NCI-H187 (cell line): Measurements from ENCODE around the gene CHRNA4.
A peak's percentile ranks its signal among the peaks of the same experiment; 100 is the strongest.

Experiments
- DNase-seq, 2 experiments: peaks; one replicate each; lab custom pipeline; 2025; lab: John Stamatoyannopoulos, UW

CHRNA4 gene

DNA sequence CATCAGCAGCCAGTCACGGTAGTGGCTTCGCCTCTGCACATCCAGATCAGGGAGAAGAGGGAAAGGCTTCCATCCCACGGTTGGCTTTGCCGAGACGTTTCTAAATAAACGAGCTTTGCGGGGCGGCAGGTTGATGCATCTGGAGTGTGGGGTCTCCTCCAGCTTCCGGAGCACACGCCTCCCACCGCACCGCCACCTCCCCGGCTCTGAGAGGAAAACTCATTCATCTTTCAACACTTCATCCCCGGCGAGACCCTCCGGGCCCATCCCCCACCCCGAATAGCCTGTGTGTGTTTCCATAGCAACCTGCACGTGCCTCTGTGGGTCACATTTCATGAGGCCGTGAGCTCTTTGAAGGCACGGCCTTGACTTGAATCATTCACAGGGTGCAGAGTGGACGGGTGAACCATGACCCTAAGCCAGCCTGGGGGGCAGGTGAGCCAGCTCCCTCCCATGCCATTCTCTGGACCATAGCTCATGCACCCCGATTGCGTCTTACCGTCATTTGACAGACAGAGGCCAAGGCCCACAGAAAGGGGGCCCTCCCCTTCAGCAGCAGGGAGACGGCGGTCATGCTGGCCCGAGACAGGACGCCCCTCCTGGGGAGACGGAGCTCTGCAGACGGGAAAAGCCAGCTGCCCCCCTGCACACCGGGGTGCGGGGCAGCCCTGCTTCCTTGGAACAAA lies 16.2 kb upstream of the CHRNA4 start:
- DNase-seq: no peak

DNA sequence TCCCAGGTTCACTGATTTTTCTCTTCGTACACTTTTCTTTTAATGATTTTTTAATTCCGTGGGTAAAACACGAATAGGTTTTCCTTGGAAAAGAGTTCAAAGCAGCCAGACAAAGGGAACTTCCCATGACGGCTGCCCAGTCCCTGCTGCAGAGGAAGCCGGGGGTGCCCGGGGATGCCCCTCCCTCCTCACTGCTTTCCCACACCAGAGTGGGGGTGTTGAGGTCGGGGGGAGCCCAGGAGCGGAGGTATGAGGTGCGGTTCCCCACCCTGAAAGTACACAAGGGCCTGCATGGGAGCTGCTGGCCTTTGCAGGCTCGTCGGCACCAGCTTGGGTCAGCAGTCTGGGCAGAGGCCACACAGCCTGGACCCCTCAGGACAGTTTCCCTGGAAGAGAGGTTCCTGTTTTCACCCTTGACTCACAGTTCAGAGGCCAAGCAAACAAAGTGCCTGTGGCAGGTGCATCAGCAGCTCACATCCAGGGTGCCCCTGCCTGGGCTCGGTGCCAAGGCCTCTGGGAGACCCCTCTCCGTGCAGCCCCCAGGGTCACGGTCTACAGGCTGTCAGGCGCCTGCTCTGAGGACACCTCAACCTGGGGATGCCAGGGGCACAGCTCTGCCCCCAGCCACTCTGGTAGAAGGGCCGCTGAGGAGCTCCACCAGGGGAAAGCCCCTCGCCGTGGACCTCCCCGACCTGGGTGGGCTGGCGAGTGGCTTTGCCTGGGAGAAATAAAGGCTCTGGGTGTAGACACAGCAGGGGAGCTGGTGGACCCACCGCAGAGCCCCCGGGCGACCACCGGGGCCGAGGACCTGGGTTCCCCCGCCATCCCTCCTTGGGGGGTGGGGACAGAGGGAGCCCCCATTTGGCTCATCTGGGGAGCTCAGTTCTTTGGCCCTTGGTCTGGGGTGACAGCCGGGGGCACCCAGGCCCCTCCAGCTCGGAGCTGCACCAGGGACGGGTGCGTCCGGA lies 15.4 kb upstream of the CHRNA4 start:
- no peak for DNase-seq

DNA sequence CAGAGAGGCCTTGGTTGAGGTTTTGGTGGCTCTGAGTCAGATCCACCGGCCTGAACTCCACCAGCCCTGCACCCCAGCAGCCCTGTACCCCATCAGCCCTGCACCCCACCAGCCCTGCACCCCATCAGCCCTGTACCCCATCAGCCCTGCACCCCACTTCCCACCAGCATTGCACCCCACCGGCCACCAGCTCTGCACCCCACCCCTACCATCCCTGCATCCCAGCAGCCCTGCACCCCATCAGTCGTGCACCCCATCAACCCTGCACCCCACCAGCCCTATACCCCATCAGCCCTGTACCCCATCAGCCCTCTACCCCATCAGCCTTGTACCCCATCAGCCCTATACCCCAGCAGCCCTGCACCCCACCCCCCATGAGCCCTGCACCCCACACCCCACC lies 14.3 kb upstream of the CHRNA4 start:
- DNase-seq: no peak

DNA sequence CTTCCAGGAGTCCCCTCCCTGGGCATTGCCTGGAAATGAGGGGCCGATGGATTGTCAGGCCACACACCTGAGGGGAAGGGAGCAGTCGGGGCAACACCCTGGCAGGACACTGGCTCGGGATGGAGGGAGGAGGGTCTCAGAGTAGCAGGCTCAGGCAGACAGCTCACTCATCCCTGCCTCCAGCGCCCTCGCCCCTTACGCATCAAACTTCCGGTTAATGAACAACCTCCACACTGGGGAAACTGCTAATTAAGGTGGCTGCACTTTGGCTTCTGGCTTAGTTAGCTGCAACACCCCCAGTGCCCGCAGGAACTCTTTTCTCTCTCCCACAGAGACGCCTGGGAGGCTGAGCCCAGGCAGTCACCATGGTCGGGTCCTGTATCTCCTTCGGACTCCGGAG lies 13.4 kb upstream of the CHRNA4 start:
- no peak for DNase-seq

DNA sequence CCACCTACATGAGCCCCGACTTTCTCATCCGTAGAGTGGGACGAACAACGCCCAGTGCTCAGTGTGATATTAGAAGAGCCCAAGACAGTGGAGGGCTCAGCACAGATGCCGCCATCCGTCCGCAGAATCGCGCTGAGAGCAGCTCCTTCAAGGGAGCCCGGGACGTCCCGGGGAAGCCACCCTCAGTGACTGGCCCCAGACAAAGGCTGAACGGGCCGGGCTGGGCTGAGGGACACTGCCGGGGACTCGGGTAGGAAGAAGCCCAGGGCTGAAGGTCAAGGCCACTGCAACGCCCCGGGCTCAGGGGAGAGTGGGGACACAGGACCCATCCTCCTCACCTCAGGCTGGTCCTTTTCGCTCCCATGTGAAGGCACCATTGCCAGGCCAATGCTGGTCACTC lies 12.8 kb upstream of the CHRNA4 start:
- no peak for DNase-seq

DNA sequence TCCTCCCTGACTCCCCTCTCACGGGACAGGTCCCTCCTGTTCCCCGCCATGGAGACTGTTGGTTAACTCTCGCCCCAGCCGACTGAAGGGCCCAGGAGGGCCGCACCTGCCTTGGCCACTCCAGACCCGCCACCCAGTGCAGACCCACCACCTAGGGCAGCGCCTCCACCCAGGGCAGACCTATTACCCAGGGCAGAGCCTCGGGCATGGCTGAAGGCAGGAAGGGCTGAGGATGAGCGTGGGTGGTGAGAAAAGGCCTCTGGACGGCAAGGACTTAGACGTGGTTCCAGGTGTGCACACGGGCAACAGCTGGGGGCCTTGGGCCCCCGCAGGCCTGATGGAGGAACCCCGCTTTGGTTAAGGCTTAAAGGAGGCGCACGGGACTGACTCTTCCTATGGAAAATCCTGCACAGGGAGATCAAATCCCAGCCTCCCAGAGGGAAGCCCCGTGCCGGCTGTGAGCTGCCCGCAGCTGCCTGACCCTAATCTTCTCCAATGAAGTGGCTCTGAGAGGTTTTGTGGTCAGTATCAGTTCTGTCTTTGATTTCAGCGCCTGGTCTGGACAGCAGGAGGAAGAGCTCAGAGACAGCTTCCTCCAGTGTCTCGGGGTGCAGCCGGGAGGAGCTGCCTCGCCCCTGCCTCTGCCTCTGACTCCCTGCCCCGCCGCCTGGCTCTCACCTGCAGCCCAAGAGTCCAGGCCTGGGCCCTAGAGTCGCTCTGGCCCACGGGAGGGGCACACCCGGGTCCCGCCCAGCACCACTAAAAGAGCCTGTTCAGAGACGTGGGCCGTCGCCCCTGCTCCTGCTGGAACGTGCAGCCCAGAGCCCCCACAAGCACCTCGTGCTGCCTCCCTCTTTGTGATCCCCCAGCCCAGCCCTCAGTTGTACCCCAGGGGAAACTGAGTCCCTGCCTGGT lies 12.1 kb upstream of the CHRNA4 start:
- DNase-seq: peak in 1 of 2 experiments; percentile 8

DNA sequence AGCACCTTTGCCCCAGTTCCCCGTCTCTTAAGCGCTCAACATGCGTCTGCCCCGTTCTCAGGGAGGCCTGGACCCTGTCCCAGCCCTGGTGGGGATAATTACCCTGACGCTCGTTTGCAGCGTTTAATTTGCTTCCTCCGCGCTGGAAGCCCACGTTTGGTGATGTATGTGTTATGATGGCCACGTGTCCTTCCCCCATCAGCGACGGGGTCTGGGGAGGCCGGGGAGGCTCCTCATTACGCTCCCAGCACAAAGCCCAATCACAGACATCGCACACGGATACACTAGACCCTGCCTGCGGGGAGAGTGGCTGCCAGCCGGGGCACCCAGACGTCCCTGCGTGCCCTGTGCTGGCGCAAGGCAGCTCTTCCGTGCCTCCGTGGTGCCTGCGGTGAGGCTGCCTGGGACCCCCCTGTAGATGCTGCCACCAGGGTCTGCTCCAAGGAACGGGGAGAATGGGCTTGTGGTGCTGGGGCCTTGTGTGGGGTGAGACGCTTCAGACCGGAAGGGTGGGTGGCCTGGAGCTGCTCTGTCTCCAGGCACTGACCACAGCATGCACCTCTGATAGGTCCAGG lies 10.2 kb upstream of the CHRNA4 start:
- no peak for DNase-seq

DNA sequence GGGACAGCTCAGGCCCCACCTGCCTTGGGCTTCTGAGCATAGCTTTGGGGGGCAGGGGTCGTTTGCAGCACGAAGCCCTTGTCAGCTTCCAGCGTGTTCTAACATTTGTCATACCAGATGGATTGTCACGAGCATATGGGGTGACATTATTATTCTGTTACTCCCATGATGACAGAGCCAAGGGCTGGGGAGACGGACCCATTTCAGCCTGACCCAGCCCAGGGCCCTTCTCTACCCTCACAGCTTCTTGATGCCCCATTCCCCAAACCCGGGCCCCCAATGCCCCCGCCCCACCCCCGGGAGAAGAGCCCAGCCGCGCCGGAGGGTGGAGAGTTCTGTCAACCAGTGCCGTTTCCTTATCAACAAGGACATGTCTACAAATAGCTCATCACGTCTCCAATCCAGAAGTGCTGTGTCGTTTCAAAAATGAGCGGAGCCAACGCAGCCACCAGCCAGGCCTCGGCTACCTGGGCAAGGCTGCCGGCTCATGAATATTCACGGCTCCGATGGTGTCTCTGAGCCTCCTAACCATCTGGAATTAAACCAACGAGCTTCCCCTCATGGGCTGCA lies 9.6 kb upstream of the CHRNA4 start:
- DNase-seq: no peak

DNA sequence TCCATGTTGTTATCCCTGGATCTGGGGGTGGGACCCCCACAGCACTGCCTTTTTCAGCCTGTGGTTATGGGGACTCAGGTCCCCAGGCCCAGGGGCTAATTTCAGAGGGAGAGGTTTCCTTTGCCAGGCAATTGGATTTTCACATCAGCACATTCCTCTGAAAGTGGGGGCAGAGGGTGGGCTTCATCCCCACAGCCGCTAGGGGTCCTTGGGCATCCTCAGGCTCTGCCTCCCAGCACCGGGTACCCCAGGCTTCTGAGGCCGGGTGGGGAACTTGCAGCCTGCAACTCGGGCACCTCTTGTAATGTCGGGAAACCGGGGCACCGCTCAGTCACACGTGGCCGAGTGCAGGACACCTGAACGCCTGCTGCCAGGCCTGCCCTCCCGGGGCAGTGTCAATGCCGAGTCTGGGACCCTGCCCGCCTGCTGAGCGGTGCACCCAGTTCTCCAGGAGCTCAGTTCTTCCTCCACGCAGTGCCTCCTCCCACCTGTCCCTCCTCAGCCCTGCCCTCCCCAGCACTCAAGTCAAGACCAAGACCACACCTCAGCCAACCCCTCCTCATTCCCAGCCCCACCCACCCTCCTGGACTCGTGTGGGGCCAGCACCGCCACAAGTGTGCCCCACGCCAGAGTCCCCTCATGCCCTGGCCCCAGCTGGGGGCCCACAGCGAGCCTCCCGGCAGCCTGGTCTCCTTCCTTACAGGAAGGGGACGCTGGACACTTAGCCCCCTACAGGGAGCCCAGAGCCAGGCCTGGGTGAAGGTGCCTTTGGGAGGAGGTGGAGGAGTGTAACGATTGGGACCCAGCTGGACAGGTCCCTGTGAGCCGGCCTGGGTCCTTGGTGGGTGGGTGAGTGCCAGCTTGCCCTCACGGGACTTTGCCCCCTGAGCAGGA lies 8.8 kb upstream of the CHRNA4 start:
- DNase-seq: no peak

DNA sequence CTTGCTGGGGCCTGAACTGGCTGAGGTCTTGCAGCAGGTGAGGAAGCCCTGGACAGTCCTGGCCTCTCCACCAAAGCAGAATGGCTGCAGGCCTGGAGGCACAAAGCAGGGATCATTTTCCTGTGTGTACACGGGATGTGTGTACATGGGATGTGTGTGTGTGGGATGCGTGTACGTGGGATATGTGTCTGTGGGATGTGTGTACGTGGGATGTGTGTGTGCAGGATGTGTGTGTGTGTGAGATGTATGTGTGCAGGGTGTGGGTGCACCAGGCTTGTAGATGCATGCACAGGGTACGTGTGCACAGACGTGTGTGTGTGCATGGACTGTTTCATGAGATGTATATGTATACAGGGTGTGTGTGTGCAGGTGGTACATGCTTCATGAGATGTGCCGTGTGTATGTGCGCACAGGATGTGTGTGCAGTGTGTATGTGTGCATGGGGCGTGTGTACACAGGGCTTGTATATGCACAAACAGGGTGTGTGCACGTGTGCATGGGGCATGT lies 7.9 kb upstream of the CHRNA4 start:
- DNase-seq: no peak

DNA sequence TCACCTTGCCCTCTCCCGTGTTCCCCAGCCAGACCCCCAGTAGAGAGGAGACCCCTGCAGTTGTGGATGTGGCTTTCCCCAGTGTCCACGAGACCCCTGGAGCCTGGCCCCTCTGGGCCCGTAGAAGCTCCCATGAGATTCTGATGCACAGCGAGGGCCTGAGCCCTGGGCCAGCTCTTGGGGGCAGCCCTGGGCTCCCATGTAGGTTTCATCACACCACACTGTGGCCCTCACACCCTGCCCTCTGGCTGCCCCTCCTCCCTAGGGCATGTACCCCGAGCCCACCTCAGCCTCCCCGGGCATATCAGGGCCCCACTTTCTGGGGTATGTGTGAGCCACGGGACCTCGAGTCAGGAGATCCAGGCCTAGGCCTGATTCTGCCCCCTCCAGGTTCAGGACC lies 7.0 kb upstream of the CHRNA4 start:
- no peak for DNase-seq

DNA sequence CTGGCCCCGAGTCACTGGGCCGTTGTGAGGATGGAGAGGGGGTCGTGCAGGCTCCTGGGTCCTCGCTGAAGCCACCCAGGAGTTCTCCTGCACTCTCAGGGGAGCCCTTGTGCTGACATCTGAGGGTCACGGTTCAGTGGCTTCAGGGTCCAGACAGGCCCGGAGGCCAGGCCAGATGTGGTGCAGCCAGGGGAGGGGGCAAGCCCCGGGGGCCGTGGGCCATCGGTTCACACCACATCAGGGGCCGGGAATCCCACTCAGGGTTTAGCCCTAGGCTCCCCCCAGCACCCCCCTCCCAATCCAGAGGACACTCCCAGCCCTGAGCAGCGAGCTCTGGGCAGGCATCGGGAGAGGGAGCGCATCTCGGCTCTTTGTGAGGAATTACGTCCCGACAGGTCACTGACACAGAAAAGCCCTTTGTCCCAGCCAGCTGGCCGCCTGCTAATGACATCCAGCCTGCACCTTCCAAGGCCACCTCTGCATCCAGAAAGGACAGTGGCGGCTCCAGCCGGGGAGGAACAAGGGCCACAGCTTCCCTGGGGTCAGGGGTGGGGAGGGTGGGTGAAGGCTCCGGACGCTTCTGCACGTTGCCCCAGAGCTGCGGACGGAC lies 6.4 kb upstream of the CHRNA4 start:
- no peak for DNase-seq

DNA sequence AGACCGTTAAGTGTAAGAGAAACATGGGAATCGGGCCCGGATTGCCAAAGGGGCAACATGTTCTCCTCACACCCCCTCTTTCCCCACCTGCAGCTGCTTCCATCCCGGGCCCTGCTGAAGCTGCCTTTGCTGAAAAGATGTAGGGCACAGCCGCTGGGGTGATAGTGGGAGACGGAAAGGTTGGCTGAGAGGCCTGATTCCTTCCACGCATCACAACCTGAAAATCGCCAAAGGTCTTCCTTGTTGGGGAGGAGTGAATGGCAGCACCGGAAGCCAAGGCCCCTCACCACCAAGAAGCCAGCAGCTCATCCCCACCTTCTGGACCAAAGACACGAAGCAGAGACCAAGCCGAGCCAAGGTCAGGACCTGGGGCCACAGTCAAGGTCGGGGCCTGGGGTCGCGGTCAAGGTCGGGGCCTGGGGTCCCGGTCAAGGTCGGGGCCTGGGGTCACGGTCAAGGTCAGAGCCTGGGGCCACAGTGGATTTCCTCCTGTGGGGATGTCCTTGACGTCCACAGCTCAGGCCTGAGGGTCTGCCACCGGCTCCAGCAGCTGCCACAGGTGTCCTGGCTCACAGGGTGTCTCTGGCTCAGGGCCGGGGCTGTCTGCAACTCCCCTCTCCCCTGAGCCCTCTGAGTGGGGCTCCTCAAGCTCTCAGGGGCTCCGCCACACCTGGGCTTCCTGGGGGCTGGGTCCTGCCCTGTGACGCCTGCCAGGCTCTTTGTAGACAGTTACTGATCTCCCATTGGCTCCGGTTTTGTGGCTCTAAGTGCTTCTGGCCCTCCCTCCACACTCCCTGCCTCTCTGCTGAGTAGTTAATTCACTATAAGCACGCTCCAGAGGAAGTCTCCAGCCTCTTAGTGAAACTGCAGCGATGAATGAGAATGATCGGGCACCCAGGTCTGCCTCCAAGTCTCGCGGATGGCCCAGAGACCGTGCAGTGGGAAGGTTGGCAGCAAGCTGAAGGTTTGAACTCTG lies 5.5 kb upstream of the CHRNA4 start:
- DNase-seq: peak; percentile 7 to 62

DNA sequence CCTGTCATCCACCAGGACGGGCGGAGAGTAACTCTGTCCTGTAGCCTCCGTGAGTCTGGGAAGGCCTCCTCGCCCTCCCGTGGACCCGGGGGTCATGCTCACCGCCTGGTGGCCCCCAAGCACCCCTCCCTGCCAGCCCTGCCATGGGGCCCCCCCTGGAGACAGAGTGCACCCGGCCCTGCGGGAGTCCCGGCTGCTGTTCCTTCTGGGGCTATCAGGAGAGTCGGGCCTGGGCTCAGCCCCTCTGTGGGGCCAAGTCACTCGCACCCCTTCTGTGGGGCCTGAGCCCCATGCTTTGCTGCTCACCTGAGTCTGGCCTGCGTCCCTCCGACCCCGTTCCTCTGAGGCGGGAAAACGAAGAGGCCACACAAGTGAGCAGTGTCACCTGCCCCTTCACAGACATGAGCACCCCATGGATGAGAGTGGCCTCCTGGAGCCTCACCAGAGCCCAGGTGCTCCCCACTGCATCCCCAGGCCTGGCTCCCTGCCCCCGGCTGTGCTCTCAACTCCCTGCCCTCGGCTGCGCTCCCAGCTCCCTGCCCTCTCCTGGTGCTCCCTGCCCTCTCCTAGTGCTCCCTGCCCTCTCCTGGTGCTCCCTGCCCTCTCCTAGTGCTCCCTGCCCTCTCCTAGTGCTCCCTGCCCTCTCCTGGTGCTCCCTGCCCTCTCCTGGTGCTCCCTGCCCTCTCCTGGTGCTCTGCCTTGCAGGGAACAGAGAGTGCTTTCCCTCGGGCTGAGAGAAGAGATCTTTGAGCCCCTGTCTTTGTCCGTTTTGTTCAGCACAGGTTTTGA lies 4.6 kb upstream of the CHRNA4 start:
- no peak for DNase-seq

DNA sequence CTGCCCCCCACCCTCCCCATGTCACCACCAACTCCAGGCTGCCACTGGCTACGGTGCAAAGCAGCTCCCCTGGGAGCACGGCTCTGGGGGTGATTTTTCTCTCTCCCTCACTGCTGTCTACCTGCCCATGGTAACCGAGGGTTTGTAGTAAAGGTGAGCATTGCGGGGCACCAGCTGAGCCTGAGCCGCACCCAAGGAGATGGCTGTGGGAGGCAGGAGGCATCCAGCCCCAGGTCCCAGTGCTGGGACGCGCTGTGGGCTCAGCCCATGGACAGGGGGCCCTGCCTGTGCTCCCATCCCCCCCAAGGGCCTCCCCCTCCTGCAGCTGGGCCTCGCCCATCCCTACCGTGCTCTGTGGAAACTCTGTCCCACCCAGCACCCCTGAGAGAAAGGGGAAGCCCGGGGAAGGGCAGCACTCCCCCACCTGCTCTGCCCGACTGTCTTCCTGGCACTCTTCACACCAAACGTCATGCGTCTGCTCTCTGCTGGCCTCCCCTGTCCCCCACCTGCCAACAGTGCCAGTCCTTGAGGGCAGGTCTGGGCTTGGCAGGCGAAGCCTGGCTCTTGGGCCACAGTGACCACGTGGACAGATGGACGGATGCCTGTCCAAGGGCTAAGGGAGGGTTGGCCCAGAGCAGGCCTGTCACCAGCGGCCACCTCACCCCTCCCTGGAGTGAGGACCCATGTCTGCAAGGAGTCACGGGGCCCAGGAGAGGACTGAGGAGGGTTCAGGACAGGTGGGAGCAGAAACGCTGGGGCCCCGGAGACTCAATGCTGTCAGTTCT lies 3.8 kb upstream of the CHRNA4 start:
- DNase-seq: no peak

DNA sequence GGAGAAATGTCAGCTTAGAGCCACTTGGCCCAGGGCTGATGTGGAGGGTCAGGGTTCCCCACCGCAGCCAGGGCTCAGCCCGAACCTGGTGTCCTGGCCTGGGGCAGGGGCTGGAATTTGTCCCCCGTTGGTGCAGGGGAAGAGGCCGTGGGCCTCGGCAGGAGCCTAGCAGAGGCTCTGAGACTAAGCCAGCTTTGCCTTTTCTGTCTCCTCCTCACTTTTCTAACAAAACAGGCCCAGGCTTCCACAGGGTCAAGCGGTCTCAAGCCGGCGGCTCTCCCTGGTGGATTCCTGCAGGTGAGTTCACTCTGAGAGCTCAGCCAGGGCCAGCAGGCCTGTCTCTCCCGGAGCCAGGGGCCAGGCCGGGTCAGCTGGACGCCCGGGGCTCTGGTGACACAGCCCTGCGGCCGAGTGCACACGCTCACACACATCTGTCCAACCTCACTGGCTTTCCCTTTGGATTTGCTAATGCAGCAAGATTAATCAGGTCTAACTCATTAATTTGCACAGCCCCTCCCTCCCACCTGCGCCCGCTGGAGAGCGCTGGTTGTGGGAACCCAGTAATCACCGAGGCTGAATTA lies 2.9 kb upstream of the CHRNA4 start:
- no peak for DNase-seq
